ENCODE measurements around the gene DNM1. TPM values are rescaled to one million over a fixed set of nuclear protein-coding genes. Genes with fewer than 3 reads are reported as not detected.

Gene DNM1
- total and polyA plus RNA-seq, 2 donors (not counting 3 experiments of a cell fraction or from before 2014, with no cell fraction given): 0.59 to 2.9 TPM

- Histone ChIP-seq H3K4me1 (ENCODE audit: control insufficient read depth, extremely low read depth, insufficient read depth, low read length) (peaks cover 13% of the 10 kb centered on the region), H4K20me1 (replicated peaks; ENCODE audit: control insufficient read depth, extremely low read depth, insufficient read depth, low read length) (no peaks in the 10 kb centered on the region), H3K27me3 (ENCODE audit: control insufficient read depth in 2 of 2, insufficient read depth in 2 of 2, low read length in 2 of 2) (no peaks in the 10 kb centered on the region), H3K36me3 (ENCODE audit: control insufficient read depth in 2 of 2, extremely low read depth in 1 of 2, insufficient read depth in 2 of 2, low read length in 2 of 2) (no peaks in the 10 kb centered on the region), H3K9me3 (replicated peaks; ENCODE audit: control insufficient read depth, insufficient read depth, low read length) (no peaks in the 10 kb centered on the region), H3K4me3 (replicated peaks in 1 of 3; ENCODE audit: insufficient read depth in 1 of 3, low read depth in 1 of 3, low read length in 3 of 3) (no peak overlapping the region), H3K9me1 (replicated peaks; ENCODE audit: control insufficient read depth, extremely low read depth, insufficient read depth, low read length) (no peaks in the 10 kb centered on the region), H3K9ac (replicated peaks; ENCODE audit: extremely low read depth, insufficient read depth, low read length) (no peak overlapping the region), H3K27ac (ENCODE audit: insufficient read depth, low read depth, low read length) (no peak overlapping the region), H3K79me2 (ENCODE audit: control insufficient read depth, insufficient read depth, low read length) (no peaks in the 10 kb centered on the region), H2AFZ (ENCODE audit: low read depth, low read length) (no peak overlapping the region), H3K4me2 (ENCODE audit: insufficient read depth, low read length) (no peak overlapping the region)
- TF ChIP-seq GATA2 (IDR thresholded peaks at IDR 0.05; ENCODE audit: insufficient read depth, insufficient read length, low read depth, low read length) (no peak), FOS (IDR thresholded peaks at IDR 0.05; ENCODE audit: borderline replicate concordance, insufficient read depth, low read length) (no peak), MAX (IDR thresholded peaks at IDR 0.05; ENCODE audit: insufficient read depth, insufficient read length) (no peak), MYC (IDR thresholded peaks at IDR 0.05; ENCODE audit: low read depth, low read length) (no peak), POLR2A (IDR thresholded peaks at IDR 0.05; ENCODE audit: low read depth, low read length) (no peak), CTCF (IDR thresholded peaks at IDR 0.05; ENCODE audit: extremely low read depth in 1 of 2, insufficient read depth in 1 of 2, low read depth in 1 of 2, low read length in 2 of 2) (no peak), JUN (IDR thresholded peaks at IDR 0.05; ENCODE audit: borderline replicate concordance, insufficient read depth, insufficient read length, low read depth) (no peak), EZH2 (IDR thresholded peaks at IDR 0.05; ENCODE audit: borderline replicate concordance, low read depth, low read length, severe bottlenecking) (no peak), POLR2AphosphoS5 (IDR thresholded peaks at IDR 0.05; ENCODE audit: insufficient read depth, low read depth, low read length) (no peak)
- dilution Hi-C loops (cut with MboI; ENCODE audit: extremely low pct_ligation_motif_present, low sequenced_read_pairs) (no loop called here), intact Hi-C loops (cut with micrococcal nuclease) (no loop called here)
- ChIA-PET POLR2A (no interaction called here), CTCF (interaction anchor here (1.4 kb wide), 1 partner anchor 10 kb away, joined by 3 read pairs; no protein-coding TSS in a partner anchor)
- no TSS peak for BruUV-seq (replicated peaks)
- FAIRE-seq: no peak
- DNase-seq (ENCODE audit: low read depth, low spot score): no peak
Measured at GRCh38 chr9:128244837-128245231, 41.7 kb downstream of the DNM1 start.
